ENCODE measurements around the gene GPC6. TPM values are rescaled to one million over a fixed set of nuclear protein-coding genes. Genes with fewer than 3 reads are reported as not detected.

GPC6 gene
- polyA plus RNA-seq, 10 donors: 8.0 to 21.9 (median 15.3) TPM

DNA sequence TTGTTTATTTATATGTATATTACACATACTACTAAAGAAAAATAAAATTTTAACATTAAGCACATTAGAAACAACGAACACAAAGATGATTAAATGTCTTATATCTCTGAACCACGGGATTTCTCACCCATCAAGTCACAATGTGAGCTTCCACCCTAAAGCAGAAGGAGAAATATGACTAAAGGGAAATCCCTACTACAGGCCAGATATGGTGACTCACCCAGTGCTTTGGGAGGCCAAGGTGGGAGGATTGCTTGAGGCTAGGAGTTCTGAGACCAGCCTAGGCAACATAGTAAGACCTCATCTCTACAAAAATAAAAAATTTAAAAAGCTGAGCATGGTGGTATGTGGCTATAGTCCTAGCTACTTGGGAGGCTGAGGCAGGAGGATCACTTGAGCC, 1228.3 kb downstream of the GPC6 start:
- no peak for DNase-seq

- no peak for DNase-seq
Measured at GRCh38 chr13:94455414-94455813, 1228.8 kb downstream of the GPC6 start.
